GM21526 (cell line): Measurements from ENCODE around the gene HIP1.
A peak's percentile ranks its signal among the peaks of the same experiment; 100 is the strongest.
"Not testable (repeated sequence)": the region's sequence is repeated elsewhere in the genome, so short reads cannot be mapped to it uniquely, and the experiment has no call there.

Experiments
- ATAC-seq: cut with Tn5 transposase; IDR thresholded peaks from one replicate; pipeline ENCODE4 v1.9.1; 2021; ENCODE audit warnings: moderate library complexity; ENCODE audit not compliant: unreplicated experiment, low FRiP score

Gene HIP1

GRCh38 chr7:75739796-75740672 lies 1.3 kb upstream of the HIP1 start:
- peak; percentile 23 for ATAC-seq

GRCh38 chr7:75738975-75739795 lies 444 bp upstream of the HIP1 start:
- ATAC-seq, result peak; percentile 91

GRCh38 chr7:75737856-75738603 lies 711 bp downstream of the HIP1 start:
- ATAC-seq, result no peak

GRCh38 chr7:75735581-75736350 lies 3.0 kb downstream of the HIP1 start:
- no peak for ATAC-seq

- ATAC-seq, result no peak
These were observed 3.9 kb downstream of the HIP1 start for GRCh38 chr7:75734586-75735458.

- no peak for ATAC-seq
These were observed 5.7 kb downstream of the HIP1 start for GRCh38 chr7:75732764-75733630.

- ATAC-seq, result no peak
These were observed 6.7 kb downstream of the HIP1 start for GRCh38 chr7:75732016-75732521.

- ATAC-seq, result no peak
These were observed 8.9 kb downstream of the HIP1 start for GRCh38 chr7:75729851-75730274.

- no peak for ATAC-seq
These were observed 10.7 kb downstream of the HIP1 start for GRCh38 chr7:75727881-75728593.

- ATAC-seq, result not testable (repeated sequence)
These were observed 11.4 kb downstream of the HIP1 start for GRCh38 chr7:75727351-75727750.

GRCh38 chr7:75725306-75725705 lies 13.4 kb downstream of the HIP1 start:
- no peak for ATAC-seq

GRCh38 chr7:75723444-75723843 lies 15.3 kb downstream of the HIP1 start:
- no peak for ATAC-seq

- no peak for ATAC-seq
These were observed 16.4 kb downstream of the HIP1 start for GRCh38 chr7:75722373-75722772.

GRCh38 chr7:75721922-75722321 lies 16.8 kb downstream of the HIP1 start:
- not testable (repeated sequence) for ATAC-seq

- ATAC-seq, result no peak
These were observed 17.3 kb downstream of the HIP1 start for GRCh38 chr7:75721426-75721825.

- ATAC-seq, result no peak
These were observed 19.1 kb downstream of the HIP1 start for GRCh38 chr7:75719626-75720025.

GRCh38 chr7:75718390-75719031 lies 20.2 kb downstream of the HIP1 start:
- ATAC-seq, result no peak
